HFF-Myc (cell line): ENCODE results near the gene UBE3A.

Source experiments
- DNase-seq: peaks from one replicate; pipeline ENCODE4 v3.0.0-alpha.2; 2011; ENCODE audit warnings: low read depth; ENCODE audit errors: extremely low read depth
- H3K4me3 ChIP-seq: replicated peaks from 2 replicates; pipeline ENCODE4 v1.5.1; 2011; ENCODE audit warnings: low read depth, mild to moderate bottlenecking, control low read depth, low read length
- CTCF ChIP-seq: IDR thresholded peaks from 2 replicates; pipeline ENCODE4 v1.5.1; 2012; ENCODE audit warnings: mild to moderate bottlenecking, low read depth, low read length, control low read depth; ENCODE audit errors: missing control alignments

Gene UBE3A

GRCh38 chr15:25287823-25288222 lies 151.0 kb downstream of the UBE3A start:
- DNase-seq = no peak
- no peak for TF ChIP-seq CTCF
- H3K4me3 ChIP-seq = no peak overlapping the region
